CD4-positive, alpha-beta T cell treated with Interleukin-12 subunit alpha and Interleukin-12 subunit beta, for 1 hour (primary cell): ENCODE data around the gene PJA1.

Source experiments
- DNase-seq: peaks from one replicate; pipeline ENCODE4 v3.0.0-alpha.2; 2020

The PJA1 gene

DNA sequence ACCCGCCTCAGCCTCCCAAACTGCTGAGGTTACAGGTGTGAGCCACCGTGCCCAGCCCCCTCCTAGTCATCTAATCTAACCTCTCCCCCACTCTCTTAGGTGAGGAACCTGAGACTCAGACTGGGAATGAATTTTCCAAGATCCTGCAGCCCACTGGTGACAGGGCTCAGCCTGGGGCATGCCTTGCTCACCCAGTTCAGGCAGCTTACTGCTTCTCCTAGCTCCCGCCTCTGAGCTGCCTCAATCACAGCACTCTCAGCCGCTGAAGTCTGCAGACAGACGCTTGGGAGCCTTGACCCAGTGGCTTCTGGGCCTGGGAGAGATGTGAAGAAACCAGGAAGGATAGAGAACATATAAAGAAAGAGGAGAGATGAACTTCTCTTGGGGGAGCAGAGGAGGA lies 24.4 kb downstream of the PJA1 start:
- DNase-seq: no peak

DNA sequence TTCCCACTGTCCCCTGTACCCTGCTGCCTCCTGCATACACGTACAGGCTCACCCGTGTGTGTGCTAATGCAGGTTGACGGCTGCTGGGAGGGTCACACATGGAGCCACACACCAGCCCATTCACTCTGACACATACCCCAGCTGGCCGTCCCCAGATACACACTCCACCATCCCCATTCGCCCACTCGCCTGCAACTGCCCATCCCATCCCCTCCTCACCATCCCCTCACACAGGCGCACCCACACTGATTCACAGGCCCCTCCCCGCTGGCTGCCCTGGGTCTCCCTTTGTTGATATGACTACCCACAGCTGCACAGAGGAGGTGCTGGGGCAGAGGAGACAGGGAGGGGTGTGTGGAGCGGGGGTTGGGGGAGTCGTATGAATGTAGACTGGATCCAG lies 25.7 kb downstream of the PJA1 start:
- no peak for DNase-seq

DNA sequence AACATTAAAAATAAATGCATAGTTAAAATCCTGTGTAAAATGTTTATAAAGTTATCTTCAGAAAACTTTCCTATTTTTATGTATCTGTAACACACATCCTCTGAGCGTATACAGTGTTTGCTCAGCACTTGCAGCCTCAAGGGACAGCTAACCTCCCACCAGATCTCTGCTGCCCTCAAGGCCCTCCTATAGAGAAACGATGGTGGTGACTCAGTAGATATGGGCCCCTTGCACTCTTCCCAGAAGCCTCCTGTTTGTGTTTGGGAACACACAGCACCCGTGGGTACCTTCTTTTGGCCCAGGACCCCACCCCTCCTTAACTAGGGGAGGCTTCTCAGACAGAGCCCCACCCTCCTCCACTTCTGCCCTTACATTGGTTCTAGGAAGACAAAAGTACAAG lies 26.7 kb downstream of the PJA1 start:
- no peak for DNase-seq

- DNase-seq: no peak
These were observed 27.2 kb downstream of the PJA1 start for GRCh38 chrX:69138118-69138390.

DNA sequence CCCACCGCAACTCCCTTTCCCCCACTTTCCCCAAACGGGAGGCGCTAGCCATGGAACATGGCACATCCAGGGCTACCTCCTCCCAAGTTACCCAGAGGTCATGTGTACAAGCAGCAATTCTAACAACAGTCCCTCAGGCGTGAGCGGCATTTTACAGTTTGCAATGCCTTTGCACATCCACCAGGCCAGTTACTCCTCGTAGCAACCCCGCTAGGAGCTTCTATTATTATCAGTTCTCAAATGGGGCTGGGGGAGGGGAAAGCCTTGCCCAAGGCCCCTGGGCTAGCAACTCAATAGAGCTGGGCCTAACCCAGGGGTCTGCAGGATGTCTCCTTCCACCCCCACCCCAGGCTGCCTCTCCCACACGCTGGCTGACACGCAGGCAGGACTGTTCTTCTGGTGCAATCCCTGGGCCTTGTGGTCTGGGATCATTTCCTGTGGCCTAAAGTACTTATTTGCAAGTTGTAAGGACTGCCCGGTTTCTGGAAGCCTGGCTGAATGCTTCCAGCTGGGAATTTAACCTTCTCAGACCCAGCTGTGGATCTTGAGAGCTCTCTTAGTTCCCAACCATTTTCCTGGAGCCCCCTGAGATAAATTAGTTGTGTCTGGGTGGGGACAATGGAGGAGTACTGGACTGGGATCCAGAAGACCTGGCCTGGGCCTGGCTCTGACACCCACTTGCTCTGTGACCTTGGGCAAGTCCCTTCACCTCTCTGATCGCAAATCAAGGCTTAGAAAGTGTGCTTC lies 27.7 kb downstream of the PJA1 start:
- DNase-seq: no peak

DNA sequence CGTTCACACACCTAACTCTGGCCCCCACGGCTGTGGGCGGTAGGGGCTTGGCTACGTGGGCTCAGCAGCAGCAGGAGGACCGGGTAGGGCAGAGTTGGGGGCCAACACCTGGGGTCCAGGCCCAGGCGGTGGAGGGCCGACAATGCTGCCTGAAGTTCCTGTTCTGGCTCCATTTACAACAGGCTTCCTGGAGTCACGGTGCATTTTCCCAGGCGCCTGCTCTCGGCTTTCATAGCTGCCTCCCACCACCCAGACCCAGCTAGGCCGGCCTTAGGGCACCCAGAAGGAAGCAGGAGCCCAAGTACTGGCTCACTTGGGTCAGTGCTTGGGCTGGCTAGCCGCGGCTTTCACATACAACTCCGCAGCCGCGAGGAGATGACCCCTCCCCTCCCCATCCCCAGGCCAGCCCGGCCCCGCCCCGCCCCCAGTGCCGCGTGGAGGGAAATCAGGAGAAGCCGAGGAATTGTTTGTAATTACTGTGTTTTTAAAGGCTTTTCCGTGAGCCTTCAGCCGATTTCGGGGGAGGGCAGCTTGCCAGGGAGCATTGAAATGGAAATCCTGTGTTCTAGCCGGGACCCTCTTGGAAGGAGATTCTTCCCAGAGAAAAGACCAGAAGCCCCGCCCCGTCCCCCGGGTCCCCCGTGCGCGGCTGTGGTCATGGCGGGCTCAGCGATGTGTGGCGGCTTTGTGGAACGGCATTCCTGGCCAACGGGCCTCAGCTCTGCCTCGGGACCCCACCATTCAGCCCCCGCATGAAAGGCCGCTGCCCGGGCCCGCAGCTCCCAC lies 28.5 kb downstream of the PJA1 start:
- no peak for DNase-seq

- no peak for DNase-seq
These were observed 31.2 kb downstream of the PJA1 start for GRCh38 chrX:69133921-69134542.

DNA sequence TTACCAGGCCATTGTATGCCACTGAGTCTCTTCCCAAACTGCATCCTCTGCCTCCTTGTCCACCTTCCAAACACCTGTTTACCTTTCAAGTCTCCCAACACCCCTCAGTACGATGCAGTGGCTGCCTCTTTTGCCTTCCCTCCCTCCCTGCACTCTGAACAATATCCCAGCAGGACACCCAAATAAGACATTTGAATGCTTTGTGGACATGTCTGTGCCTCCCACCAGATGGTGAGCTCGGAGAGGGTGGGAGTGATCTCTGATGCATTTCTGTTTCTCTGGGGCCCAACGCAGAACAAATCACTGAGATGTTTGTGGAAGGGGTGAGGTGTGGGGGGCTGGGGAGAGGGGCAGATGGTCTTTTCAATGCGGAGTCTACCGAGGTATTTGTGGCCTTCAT lies 33.4 kb downstream of the PJA1 start:
- no peak for DNase-seq

- no peak for DNase-seq
These were observed 34.8 kb downstream of the PJA1 start for GRCh38 chrX:69130439-69130838.

DNA sequence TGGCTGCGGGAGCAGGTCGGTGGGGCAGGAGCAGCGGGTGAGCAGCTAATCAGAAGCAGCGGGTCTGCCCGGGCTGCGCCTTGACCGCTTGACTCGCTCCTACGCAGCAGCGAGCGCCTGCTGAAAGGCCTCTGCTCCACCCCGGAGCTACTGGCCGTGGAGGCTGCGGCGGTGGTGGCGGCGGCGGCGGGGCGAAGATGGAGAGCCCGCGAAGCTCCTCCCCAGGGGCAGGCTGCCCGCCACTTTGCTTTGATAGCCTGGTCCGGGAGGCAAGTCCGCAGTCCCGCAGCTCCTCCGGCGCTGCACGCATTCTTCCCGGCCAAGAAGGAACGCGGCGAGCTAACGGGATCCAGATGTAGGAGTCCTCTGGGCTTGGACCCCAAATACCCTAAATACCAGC lies 36.7 kb downstream of the PJA1 start:
- DNase-seq: no peak

- DNase-seq: no peak
These were observed 37.8 kb downstream of the PJA1 start for GRCh38 chrX:69127466-69127865.

GRCh38 chrX:69126642-69127041 lies 38.6 kb downstream of the PJA1 start:
- no peak for DNase-seq

GRCh38 chrX:69125094-69125493 lies 40.2 kb downstream of the PJA1 start:
- no peak for DNase-seq

DNA sequence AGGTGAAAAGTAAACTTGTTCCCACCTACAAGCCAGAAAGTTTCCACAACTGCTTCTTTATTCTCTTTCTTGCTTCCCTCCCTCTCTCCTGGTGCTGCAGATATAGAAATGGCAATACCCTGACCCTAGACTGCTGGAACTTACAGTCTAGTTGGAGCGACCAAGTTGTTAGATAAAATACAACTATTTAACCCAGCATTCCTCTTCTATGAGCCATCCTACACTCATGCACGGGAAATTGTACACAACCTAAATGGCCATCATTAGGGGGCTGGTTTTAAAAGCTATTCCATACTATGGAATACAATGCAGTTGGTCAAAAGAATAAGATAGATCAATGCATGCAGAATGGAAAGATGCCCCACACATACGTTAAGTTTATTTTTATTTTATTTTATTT lies 41.1 kb downstream of the PJA1 start:
- DNase-seq: no peak

GRCh38 chrX:69123481-69123880 lies 41.8 kb downstream of the PJA1 start:
- DNase-seq: no peak

GRCh38 chrX:69121321-69122000 lies 43.8 kb downstream of the PJA1 start:
- no peak for DNase-seq

DNA sequence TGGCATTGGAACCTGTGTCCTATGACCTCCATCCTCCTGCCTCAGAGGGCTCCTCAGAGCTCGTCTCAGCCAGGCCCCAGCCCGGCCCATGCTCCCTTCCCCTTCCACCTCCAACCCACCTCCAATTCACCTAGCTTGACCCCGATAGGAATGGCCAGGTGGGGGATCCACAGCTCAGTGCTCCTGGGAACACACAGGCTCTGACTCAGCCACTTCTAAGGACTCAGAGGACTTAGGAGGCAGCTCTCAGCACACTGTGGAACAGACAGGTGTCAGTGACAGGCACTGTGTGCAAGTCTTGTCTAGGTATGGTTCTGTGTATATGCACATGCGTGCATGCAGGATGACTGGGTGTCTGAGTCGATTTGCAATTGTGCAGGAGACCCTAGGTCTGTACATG lies 44.8 kb downstream of the PJA1 start:
- no peak for DNase-seq

GRCh38 chrX:69119122-69119521 lies 46.1 kb downstream of the PJA1 start:
- no peak for DNase-seq

DNA sequence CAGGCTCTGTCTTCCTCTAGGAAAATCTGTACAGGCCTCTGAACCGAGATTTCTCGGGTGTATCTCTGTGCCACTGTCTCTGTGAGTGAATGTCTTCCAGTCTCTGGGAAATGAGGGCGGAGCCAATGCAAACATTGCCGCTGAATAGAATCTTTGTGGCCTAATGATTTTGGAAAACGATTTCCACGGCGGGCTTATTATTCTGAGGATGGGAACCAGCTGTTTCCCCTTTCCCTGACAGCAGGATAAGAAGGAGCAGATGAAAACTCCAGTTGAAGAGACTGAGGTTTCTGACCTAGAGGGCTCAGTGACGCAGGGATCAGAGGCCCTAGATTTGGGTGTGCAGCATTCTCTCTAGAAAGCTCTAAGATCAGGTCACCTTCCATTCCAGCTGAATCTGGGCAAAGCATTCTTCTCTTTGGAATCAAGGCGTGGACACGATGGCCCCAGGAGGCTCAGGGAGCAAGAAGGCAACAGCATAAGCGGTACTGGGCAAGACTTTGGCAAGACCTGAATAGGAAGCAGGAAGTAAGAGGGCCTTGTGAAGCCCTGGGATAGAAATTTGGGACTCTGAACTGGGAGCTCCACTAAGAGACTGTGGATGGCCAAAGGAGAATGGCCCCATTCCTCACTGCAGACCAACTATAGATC lies 47.3 kb downstream of the PJA1 start:
- DNase-seq: no peak

DNA sequence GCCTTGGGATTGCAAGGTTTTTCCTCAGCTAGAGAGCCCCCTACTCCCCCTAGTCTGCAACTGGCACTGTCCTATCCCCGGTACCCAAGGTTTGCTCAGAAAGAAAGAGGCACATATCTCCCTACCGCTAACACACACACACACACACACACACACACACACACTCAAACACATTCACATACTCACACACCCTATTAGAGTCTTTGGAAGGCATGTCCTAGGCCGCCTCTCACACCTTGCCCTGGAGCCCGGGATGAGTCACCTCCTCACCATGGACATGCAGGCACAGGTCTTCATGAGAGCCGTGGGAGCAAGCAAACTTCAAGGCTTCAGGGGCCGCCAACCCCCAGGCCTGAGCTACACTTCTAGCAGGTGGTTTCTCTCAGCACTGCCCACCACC lies 49.2 kb downstream of the PJA1 start:
- DNase-seq: no peak

- no peak for DNase-seq
These were observed 51.5 kb downstream of the PJA1 start for GRCh38 chrX:69113723-69114122.
